Erythroblast (primary cell): ENCODE measurements around the gene SLC3A2.

Source experiments
- GATA1 ChIP-seq: IDR thresholded peaks from 2 replicates; pipeline ENCODE4 v1.6.1; 2011; ENCODE audit warnings: low read depth, mild to moderate bottlenecking, control low read depth, low read length, moderate library complexity
- POLR2A ChIP-seq: IDR thresholded peaks from 2 replicates; pipeline ENCODE4 v1.6.1; 2011; ENCODE audit warnings: mild to moderate bottlenecking, low read length

DNA sequence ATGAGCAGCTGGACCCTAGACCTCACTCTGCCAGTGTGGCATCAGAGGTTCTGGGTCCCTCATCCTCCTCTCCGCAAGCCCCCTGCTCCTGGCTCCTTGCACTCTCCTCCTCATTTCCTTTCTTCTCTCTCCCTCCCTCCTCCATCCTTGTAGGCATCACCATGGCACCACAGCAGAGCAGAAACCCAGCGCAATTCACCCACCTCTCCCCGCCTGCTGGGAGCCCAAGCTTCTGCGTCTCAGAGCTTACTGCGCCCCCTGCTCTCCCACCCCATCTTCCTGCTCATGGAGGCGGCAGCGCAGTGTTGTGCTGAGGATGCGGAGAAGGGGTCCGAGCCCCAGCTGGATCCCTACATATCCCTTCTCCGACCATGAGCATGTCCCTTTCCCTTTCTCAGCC is 38.8 kb downstream of the SLC3A2 start:
- TF ChIP-seq POLR2A = no peak
- TF ChIP-seq GATA1 = no peak
